Pancreas (tissue), 10 donors: ENCODE measurements around the gene GPR157. TPM values are rescaled to one million over a fixed set of nuclear protein-coding genes. Genes with fewer than 3 reads are reported as not detected.
A peak's percentile ranks its signal among the peaks of the same experiment; 100 is the strongest.

Experiments
- ATAC-seq, 4 donors: fragments of 200-7000 bp; cut with Tn5 transposase; one replicate each; pipeline versions ENCODE4 v1.8.0 to v1.9.1; 2020; ENCODE audit warnings: mild to moderate bottlenecking in 4 of 4, moderate library complexity in 4 of 4
- DNase-seq, 6 donors: peaks; one replicate each; pipeline ENCODE4 v3.0.0-alpha.2; 2020
- FAIRE-seq: peaks from 2 replicates; lab custom pipeline; 2012; peaks lifted over from hg19 to GRCh38; lab: Jason Lieb, UNC
- H3K27ac ChIP-seq, 4 donors: fragments of 200-600 bp; sonication (generic); 1 replicate in 3 of 4; 2 replicates in 1 of 4; pipeline versions ENCODE4 v1.5.0 to v1.8.0; 2020
- H3K27me3 ChIP-seq, 4 donors: fragments of 200-600 bp; one replicate each; pipeline ENCODE4 v1.8.0; 2021
- H3K36me3 ChIP-seq, 3 donors: fragments of 200-600 bp; sonication (generic) in 1 of 3; one replicate each; pipeline versions ENCODE4 v1.5.0 to v1.8.0; 2020 to 2021
- H3K4me1 ChIP-seq, 3 donors: fragments of 200-600 bp; one replicate each; pipeline ENCODE4 v1.8.0; 2021
- H3K4me3 ChIP-seq, 4 donors: fragments of 200-600 bp; sonication (generic) in 2 of 4; one replicate each; pipeline versions ENCODE4 v1.5.0 to v1.8.0; 2020 to 2021
- H3K9me3 ChIP-seq, 4 donors: fragments of 200-600 bp; one replicate each; pipeline ENCODE4 v1.8.0; 2021
- CTCF ChIP-seq, 4 donors: fragments of 200-600 bp; sonication (generic) in 3 of 4; IDR thresholded peaks; one replicate each; pipeline versions ENCODE4 v1.5.0 to v1.8.0; 2021; ENCODE audit warnings: antibody characterized with exemption in 4 of 4
- WGBS, 2 donors: extraction: QIAGEN DNeasy Blood & Tissue Kit; methylation state at CpG; one replicate each; pipeline ENCODE4 v1.1.7; 2013; 5-methylcytosine and 5-hydroxymethylcytosine counted together
- intact Hi-C, 3 donors: fragments of 100-400 bp; cut with DNase I; formaldehyde crosslinking; loops; one replicate each; pipeline versions ENCODE4 v1.11.1 to v1.14.2; 2022
- polyA plus RNA-seq, 2 donors: library from polyadenylated mRNA; stranded (reverse); fragments of 200-250 nt; gene quantifications; one replicate each; pipeline ENCODE4 v1.2.3, GENCODE V29; 2013
- total RNA-seq, 6 donors: library from RNA; stranded (reverse); fragmentation: NEBNext Ultra II Directional in 4 of 6; extraction: Animal tissue kit (Norgen Biotek cat#: 25700) in 4 of 6; gene quantifications; one replicate each; pipeline versions ENCODE4 v1.2.1 to v1.2.4, GENCODE V29; 2021 to 2023
- donor health status: healthy with polysubstance abuse.
- donor health status: DM: no; HTN: no; CAD: no; lungs with moderate emphysema.
- donor health status: DM: no; HTN: no; CAD: no.
- donor health status: control.
- donor health status: control.
- donor health status: Bipolar disorder and iron deficiency.
- donor health status: DM: yes; HTN: yes; CAD: no.
- donor health status: DM: no; HTN: no; CAD: no.
- donor health status: DM: no; HTN: no; CAD: no.
- donor health status: DM: yes; HTN: yes; CAD: no.

Gene GPR157
- total and polyA plus RNA-seq, 8 donors: 2.1 to 6.2 (median 5.0) TPM

GRCh38 chr1:9081473-9081872 lies 47.4 kb downstream of the GPR157 start:
- intact Hi-C loops: no loop called here
- peaks cover 0 to 4% (median 2%) of the 10 kb centered on the region in 3 donors for H3K4me1 ChIP-seq
- H3K4me3 ChIP-seq: no peak overlapping the region
- no peak for DNase-seq
- no peak for ATAC-seq
- no peak overlapping the region for H3K27ac ChIP-seq
- WGBS, 2 donors: 86 to 89% methylated on average over 3 of the region's 3 CpGs
- H3K9me3 ChIP-seq: no peaks in the 10 kb centered on the region
- no peaks in the 10 kb centered on the region for H3K27me3 ChIP-seq
- no peak for FAIRE-seq
- no peak for TF ChIP-seq CTCF (IDR thresholded peaks at IDR 0.05)
- no peaks in the 10 kb centered on the region for H3K36me3 ChIP-seq

GRCh38 chr1:9080705-9081291 lies 48.1 kb downstream of the GPR157 start:
- H3K36me3 ChIP-seq: no peaks in the 10 kb centered on the region
- H3K9me3 ChIP-seq: no peaks in the 10 kb centered on the region
- no peaks in the 10 kb centered on the region for H3K27me3 ChIP-seq
- ATAC-seq (no peak), DNase-seq (no peak), FAIRE-seq (no peak)
- no peak for TF ChIP-seq CTCF (IDR thresholded peaks at IDR 0.05)
- WGBS, 2 donors: 80 to 86% methylated on average over 6 of the region's 6 CpGs
- H3K4me1 ChIP-seq: peaks cover 0 to 4% (median 2%) of the 10 kb centered on the region in 3 donors
- H3K4me3 ChIP-seq: no peak overlapping the region
- intact Hi-C loops: no loop called here
- no peak overlapping the region for H3K27ac ChIP-seq

GRCh38 chr1:9079988-9080704 lies 48.8 kb downstream of the GPR157 start:
- FAIRE-seq (no peak), DNase-seq (no peak), ATAC-seq (no peak)
- no peak for TF ChIP-seq CTCF (IDR thresholded peaks at IDR 0.05)
- H3K4me1 ChIP-seq: peaks cover 0 to 4% (median 2%) of the 10 kb centered on the region in 3 donors
- 76 to 90% methylated on average over 12 of the region's 12 CpGs for WGBS, 2 donors
- intact Hi-C loops: no loop called here
- H3K27me3 ChIP-seq: no peaks in the 10 kb centered on the region
- H3K36me3 ChIP-seq: no peaks in the 10 kb centered on the region
- H3K4me3 ChIP-seq: no peak overlapping the region
- no peaks in the 10 kb centered on the region for H3K9me3 ChIP-seq
- no peak overlapping the region for H3K27ac ChIP-seq

GRCh38 chr1:9078752-9079500 lies 50.0 kb downstream of the GPR157 start:
- Histone ChIP-seq H3K36me3 (no peaks in the 10 kb centered on the region), H3K27ac (peak overlapping the region in 2 of 4 donors; percentile 23 to 42), H3K4me1 (peaks cover 0 to 4% (median 2%) of the 10 kb centered on the region in 3 donors), H3K27me3 (no peaks in the 10 kb centered on the region), H3K4me3 (no peak overlapping the region), H3K9me3 (no peaks in the 10 kb centered on the region)
- no peak for FAIRE-seq
- TF ChIP-seq CTCF (IDR thresholded peaks at IDR 0.05): no peak
- intact Hi-C loops: no loop called here
- 39 to 44% methylated on average over 19 of the region's 19 CpGs for WGBS, 2 donors
- ATAC-seq: peak; percentile 68 to 84 (median 72)
- no peak for DNase-seq
